K562 (cell line): ENCODE results near the gene FAM184B. TPM values are rescaled to one million over a fixed set of nuclear protein-coding genes. Genes with fewer than 3 reads are reported as not detected.

ENCODE experiments used
- AFF4 ChIP-seq: sonication (generic); formaldehyde crosslinking; IDR thresholded peaks from 2 replicates; pipeline ENCODE4 v1.8.0; 2023; ENCODE audit warnings: mild to moderate bottlenecking, missing genetic modification reagents
- CBX2 ChIP-seq: fragments of 200-600 bp; sonication (generic); IDR thresholded peaks from one replicate; pipeline ENCODE4 v1.6.1; 2012; ENCODE audit warnings: mild to moderate bottlenecking, low read length, inconsistent platforms; ENCODE audit not compliant: insufficient read depth, poor library complexity, severe bottlenecking
- CREB1 ChIP-seq, 2 experiments: sonication (generic) in 1 of 2; formaldehyde crosslinking in 1 of 2; IDR thresholded peaks; 2 replicates each; pipeline versions ENCODE4 v1.6.1 to v1.8.0; 2012 to 2022; ENCODE audit warnings: inconsistent platforms in 1 of 2, mild to moderate bottlenecking in 1 of 2, missing genetic modification reagents in 1 of 2, moderate library complexity in 1 of 2
- HMGN3 ChIP-seq: IDR thresholded peaks from 2 replicates; pipeline ENCODE4 v1.6.1; 2011; ENCODE audit warnings: borderline replicate concordance, low read depth, mild to moderate bottlenecking, mixed read lengths, low read length; ENCODE audit not compliant: insufficient read length; ENCODE audit errors: extremely low read depth
- HMGXB4 ChIP-seq: sonication (generic); formaldehyde crosslinking; IDR thresholded peaks from 2 replicates; pipeline ENCODE4 v1.8.1; 2023; ENCODE audit warnings: mild to moderate bottlenecking, missing genetic modification reagents
- LARP7 ChIP-seq: fragments of 450-650 bp; IDR thresholded peaks from 2 replicates; pipeline ENCODE4 v1.6.1; 2016
- MEF2D ChIP-seq: conservative IDR thresholded peaks from 2 replicates; pipeline ENCODE4 v1.6.1; 2016; ENCODE audit warnings: low read depth, missing genetic modification characterization, missing compliant biosample characterization
- NCOA4 ChIP-seq: fragments of 450-650 bp; IDR thresholded peaks from 2 replicates; pipeline ENCODE4 v1.6.1; 2018; ENCODE audit warnings: mild to moderate bottlenecking; ENCODE audit not compliant: partially characterized antibody
- NFRKB ChIP-seq: fragments of 450-650 bp; IDR thresholded peaks from 2 replicates; pipeline ENCODE4 v1.6.1; 2016; ENCODE audit warnings: low read depth
- ZFPM2 ChIP-seq: fragments of 250-450 bp; sonication (Bioruptor Pico); IDR thresholded peaks from 2 replicates; pipeline ENCODE4 v1.5.1; 2022; ENCODE audit warnings: mild to moderate bottlenecking
- ZNF354B ChIP-seq: fragments of 250-450 bp; sonication (Bioruptor Pico); IDR thresholded peaks from 2 replicates; pipeline ENCODE4 v1.4.0; 2020
- ZNF589 ChIP-seq: fragments of 200-800 bp; sonication (Bioruptor generic); IDR thresholded peaks from 2 replicates; pipeline ENCODE4 v1.6.1; 2016; ENCODE audit warnings: low read depth, missing genetic modification characterization, missing compliant biosample characterization
- ZZZ3 ChIP-seq: fragments of 450-650 bp; IDR thresholded peaks from 2 replicates; pipeline ENCODE4 v1.6.1; 2016; ENCODE audit warnings: antibody characterized with exemption, mild to moderate bottlenecking, moderate library complexity
- polyA plus RNA-seq, 8 experiments: library from polyadenylated mRNA; depleted of rRNA in 4 of 8; stranded (reverse) in 5 of 8; unstranded in 3 of 8; fragments of >200 nt; fragmentation: Nextera tagmentation in 2 of 8; fragmentation: Illumina TruSeq in 1 of 8; extraction: Ambion mirVana in 2 of 8; extraction: Trizol in 1 of 8; gene quantifications; 2 replicates each; pipeline versions ENCODE4 v1.2.1 to v1.2.3, GENCODE V29; 2011 to 2014; ENCODE audit warnings: inconsistent platforms in 1 of 8, missing spikeins in 1 of 8
- total RNA-seq, 7 experiments: library from RNA; depleted of rRNA in 6 of 7; stranded (reverse); fragments of >200 nt in 6 of 7; fragmentation: Illumina TruSeq in 2 of 7; extraction: Trizol in 2 of 7; gene quantifications; 2 replicates each; pipeline versions ENCODE4 v1.2.1 to v1.2.3, GENCODE V29; 2011 to 2021; ENCODE audit warnings: low replicate concordance in 1 of 7
- TF ChIP-seq, protein P1 (sequence below): fragments of 450-650 bp; IDR thresholded peaks from 2 replicates; pipeline ENCODE4 v1.6.1; 2018; ENCODE audit not compliant: partially characterized antibody
- TF ChIP-seq, protein P2 (sequence below): fragments of 250-450 bp; sonication (Bioruptor Pico); IDR thresholded peaks from 2 replicates; pipeline ENCODE4 v1.4.0; 2020

Gene FAM184B
- total and polyA plus RNA-seq, 9 of the 15 experiments (the other 6 are each of a cell fraction or from before 2014, with no cell fraction given): not detected

GRCh38 chr4:17810260-17811077, 29.0 kb upstream of the FAM184B start, which contains the start of the genes DCAF16 and NCAPG (continued):
- TF ChIP-seq, protein P1, sequence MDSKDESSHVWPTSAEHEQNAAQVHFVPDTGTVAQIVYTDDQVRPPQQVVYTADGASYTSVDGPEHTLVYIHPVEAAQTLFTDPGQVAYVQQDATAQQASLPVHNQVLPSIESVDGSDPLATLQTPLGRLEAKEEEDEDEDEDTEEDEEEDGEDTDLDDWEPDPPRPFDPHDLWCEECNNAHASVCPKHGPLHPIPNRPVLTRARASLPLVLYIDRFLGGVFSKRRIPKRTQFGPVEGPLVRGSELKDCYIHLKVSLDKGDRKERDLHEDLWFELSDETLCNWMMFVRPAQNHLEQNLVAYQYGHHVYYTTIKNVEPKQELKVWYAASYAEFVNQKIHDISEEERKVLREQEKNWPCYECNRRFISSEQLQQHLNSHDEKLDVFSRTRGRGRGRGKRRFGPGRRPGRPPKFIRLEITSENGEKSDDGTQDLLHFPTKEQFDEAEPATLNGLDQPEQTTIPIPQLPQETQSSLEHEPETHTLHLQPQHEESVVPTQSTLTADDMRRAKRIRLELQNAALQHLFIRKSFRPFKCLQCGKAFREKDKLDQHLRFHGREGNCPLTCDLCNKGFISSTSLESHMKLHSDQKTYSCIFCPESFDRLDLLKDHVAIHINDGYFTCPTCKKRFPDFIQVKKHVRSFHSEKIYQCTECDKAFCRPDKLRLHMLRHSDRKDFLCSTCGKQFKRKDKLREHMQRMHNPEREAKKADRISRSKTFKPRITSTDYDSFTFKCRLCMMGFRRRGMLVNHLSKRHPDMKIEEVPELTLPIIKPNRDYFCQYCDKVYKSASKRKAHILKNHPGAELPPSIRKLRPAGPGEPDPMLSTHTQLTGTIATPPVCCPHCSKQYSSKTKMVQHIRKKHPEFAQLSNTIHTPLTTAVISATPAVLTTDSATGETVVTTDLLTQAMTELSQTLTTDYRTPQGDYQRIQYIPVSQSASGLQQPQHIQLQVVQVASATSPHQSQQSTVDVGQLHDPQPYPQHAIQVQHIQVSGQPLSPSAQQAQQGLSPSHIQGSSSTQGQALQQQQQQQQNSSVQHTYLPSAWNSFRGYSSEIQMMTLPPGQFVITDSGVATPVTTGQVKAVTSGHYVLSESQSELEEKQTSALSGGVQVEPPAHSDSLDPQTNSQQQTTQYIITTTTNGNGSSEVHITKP: no peak
- TF ChIP-seq ZNF354B (CRISPR knock-in tag) (no peak), HMGN3 (peak; percentile 65), ZZZ3 (peak; percentile 74; the same call in 1 of the 2 replicates), MEF2D (tag) (no peak), LARP7 (0 out of 2 replicates have a peak, but pooled peaks have one; percentile 49), AFF4 (CRISPR knock-in tag) (peak; percentile 88; the same call in 1 of the 2 replicates), NFRKB (peak; percentile 50), ZFPM2 (CRISPR knock-in tag) (no peak), CBX2 (no peak), HMGXB4 (CRISPR knock-in tag) (peak; percentile 76; the same call in 1 of the 2 replicates), ZNF589 (CRISPR knock-in tag) (no peak), NCOA4 (no peak), CREB1 (IDR thresholded peaks at IDR 0.05) (peak; percentile 81; the same call in 1 of the 2 replicates), CREB1 (CRISPR knock-in tag; IDR thresholded peaks at IDR 0.05) (peak; percentile 93)
- TF ChIP-seq, protein P2, sequence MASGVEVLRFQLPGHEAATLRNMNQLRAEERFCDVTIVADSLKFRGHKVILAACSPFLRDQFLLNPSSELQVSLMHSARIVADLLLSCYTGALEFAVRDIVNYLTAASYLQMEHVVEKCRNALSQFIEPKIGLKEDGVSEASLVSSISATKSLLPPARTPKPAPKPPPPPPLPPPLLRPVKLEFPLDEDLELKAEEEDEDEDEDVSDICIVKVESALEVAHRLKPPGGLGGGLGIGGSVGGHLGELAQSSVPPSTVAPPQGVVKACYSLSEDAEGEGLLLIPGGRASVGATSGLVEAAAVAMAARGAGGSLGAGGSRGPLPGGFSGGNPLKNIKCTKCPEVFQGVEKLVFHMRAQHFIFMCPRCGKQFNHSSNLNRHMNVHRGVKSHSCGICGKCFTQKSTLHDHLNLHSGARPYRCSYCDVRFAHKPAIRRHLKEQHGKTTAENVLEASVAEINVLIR (CRISPR knock-in tag): 0 out of 2 replicates have a peak, but pooled peaks have one; percentile 57
